B cell (primary cell): ENCODE data around the gene FAM90A26.
"Not testable (repeated sequence)": the region's sequence is repeated elsewhere in the genome, so short reads cannot be mapped to it uniquely, and the experiment has no call there.

Experiments used
- CTCF ChIP-seq: fragments of 200-600 bp; IDR thresholded peaks from one replicate; pipeline ENCODE4 v1.8.0; 2022; ENCODE audit warnings: antibody characterized with exemption, mild to moderate bottlenecking
- EZH2 ChIP-seq: IDR thresholded peaks from 2 replicates; pipeline ENCODE4 v1.6.1; 2012; ENCODE audit warnings: borderline replicate concordance, low read depth, mild to moderate bottlenecking, moderate library complexity, low read length; ENCODE audit not compliant: insufficient read depth, poor library complexity, severe bottlenecking

- not testable (repeated sequence) for TF ChIP-seq CTCF, EZH2
These were observed 10.2 kb upstream of the FAM90A26 start for GRCh38 chr4:9160046-9160445.
